Activated CD4-positive, alpha-beta T cell treated with anti-CD3 and anti-CD28 coated beads for 4 hours (primary cell): ENCODE data around the gene TEKTIP1.
A peak's percentile ranks its signal among the peaks of the same experiment; 100 is the strongest.
"Not testable (repeated sequence)": the region's sequence is repeated elsewhere in the genome, so short reads cannot be mapped to it uniquely, and the experiment has no call there.

Source experiments
- DNase-seq, 2 donors: peaks; one replicate each; pipeline ENCODE4 v3.0.0-alpha.2; 2020

The TEKTIP1 gene

DNA sequence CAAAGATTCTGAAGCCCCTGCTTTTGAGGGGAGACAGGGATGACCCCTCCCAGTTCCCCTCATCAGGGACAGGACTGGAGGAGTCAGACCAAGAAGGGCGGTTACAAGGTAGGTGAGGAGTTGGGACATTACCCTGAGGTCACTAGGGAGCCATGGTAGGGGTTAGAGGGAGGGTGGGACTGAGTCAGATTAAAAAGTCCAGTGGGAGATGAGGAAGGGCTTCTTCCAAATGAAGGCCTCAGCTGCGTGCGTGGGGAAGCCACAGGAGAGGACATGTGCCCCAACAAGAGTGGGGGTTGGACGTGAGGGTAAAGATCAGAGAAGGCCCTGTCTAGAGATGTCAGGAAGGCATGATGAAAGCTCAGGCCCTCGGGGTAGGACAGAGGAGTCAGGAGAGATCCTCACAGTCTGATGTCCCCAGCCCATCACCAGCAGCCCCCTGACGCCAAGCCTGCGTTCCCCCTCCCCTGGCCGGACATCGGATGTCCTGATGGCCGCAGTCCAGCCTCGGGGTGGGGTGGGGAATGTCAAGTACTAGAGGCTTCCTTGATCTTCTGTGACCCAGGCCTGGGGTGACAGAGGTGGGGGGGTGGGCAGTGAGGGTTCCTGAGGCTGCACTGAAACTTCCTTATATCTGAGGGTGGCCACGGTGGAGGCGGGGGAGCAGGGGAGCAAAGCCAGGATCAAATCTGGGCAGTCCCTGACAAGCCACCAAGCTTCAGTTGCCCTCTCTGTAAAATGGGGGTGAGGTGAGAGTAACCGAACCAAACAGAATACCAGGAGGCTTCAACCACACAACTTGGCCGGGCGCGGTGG lies 24.9 kb downstream of the TEKTIP1 start:
- DNase-seq, result no peak

DNA sequence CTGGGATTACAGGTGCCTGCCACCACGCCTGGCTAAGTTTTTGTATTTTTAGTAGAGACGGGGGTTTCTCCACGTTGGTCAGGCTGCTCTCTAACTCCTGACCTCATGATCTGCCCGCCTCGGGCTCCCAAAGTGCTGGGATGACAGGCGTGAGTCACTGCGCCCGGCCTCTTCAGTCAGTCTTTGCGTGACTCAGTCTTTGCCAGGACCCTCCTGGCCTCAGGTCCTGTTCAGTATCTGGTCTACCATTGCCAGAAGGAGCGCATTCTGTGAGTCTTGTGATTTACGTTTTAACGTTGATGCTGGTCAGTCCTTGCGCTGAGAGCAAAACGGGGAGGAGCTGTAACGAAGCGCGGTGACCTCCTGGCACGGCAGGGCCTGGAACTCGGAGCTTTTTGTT lies 26.2 kb downstream of the TEKTIP1 start:
- DNase-seq, result no peak

DNA sequence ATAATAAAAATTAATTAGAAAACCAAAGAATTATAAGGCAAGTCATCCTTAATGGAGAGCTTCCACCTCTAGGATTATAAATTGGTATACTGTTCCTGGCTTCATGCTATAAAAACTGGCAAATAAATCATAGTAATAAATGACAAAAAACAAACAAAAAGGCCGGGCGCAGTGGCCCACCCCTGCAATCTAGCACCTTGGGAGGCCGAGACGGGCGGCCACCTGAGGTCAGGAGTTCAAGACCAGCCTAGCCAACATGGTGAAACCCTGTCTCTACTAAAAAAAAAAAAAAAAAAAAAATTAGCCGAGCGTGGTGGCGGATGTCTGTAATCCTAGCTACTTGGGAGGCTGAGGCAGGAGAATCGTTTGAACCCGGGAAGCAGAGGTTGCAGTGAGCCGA lies 31.1 kb downstream of the TEKTIP1 start:
- not testable (repeated sequence) for DNase-seq

GRCh38 chr19:3570606-3571011 lies 31.6 kb downstream of the TEKTIP1 start:
- DNase-seq, result no peak

DNA sequence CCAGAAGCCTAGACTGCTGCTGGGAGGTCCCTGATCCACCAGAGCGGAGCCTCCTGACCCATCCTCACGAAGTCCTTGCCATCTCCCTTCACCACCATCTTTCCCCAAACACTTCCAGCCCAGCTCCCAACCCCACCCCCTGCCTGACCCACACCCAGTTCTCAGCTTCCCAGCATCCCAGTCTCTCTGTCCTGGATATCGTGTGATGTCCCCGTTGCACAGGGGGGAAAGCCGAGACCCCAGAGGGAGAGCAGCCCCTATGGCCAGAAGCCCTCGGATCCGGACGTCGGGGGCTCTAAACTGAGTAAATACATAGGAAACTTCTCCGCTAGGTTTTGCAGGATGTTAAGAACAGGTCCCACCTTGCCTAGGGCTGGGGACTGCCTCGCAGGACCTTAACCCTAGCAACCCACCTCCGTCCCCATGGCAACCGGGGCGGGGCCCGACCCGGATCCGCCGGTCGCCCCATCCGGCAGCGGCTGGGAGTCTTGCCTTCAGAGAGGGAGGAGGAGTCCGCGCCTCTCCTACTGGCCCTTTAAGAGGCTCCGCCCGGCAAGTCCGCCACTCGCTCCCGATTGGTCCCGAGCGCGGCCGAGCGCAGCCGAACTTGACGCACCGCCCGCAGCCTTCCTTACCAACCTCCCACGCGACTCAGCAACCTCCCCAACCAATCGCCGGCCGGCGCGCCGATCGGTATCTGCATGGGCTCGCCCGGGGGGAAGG lies 33.3 kb downstream of the TEKTIP1 start:
- peak; percentile 99 to 100 for DNase-seq

- DNase-seq, result no peak
Measured at GRCh38 chr19:3572855-3573161, 33.8 kb downstream of the TEKTIP1 start, which contains the start of gene HMG20B. HMG20B (plus strand) TSS chr19:3572944; CDS start chr19:3573310, 366 bp downstream.

DNA sequence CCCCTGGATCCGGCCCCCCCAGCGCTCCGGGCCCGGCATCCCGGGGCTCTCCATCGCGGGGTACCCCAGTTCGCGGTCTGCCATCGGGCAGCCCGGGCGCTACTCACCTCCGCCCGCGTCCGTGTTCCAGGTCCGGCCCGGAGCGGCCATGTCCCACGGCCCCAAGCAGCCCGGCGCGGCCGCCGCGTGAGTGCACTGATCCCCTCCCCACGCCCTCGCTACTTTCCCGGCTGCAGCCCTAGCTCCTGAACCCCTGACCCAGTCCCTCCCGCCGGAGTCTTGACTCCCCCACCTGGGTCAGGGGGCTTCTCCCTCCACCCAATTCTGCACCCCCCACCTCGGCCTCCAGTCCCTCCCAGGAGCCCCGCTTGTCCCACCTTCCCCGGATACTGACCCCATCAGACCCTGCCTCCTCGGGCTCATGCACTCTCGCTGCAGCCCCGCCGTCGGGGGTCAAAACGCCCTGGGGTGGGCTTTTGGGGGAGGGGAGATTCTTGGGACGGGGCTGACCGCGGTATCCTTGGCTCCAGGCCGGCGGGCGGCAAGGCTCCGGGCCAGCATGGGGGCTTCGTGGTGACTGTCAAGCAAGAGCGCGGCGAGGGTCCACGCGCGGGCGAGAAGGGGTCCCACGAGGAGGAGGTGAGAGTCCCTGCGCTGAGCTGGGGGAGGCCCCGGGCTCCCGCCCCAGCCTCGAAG lies 34.3 kb downstream of the TEKTIP1 start:
- DNase-seq, result no peak

DNA sequence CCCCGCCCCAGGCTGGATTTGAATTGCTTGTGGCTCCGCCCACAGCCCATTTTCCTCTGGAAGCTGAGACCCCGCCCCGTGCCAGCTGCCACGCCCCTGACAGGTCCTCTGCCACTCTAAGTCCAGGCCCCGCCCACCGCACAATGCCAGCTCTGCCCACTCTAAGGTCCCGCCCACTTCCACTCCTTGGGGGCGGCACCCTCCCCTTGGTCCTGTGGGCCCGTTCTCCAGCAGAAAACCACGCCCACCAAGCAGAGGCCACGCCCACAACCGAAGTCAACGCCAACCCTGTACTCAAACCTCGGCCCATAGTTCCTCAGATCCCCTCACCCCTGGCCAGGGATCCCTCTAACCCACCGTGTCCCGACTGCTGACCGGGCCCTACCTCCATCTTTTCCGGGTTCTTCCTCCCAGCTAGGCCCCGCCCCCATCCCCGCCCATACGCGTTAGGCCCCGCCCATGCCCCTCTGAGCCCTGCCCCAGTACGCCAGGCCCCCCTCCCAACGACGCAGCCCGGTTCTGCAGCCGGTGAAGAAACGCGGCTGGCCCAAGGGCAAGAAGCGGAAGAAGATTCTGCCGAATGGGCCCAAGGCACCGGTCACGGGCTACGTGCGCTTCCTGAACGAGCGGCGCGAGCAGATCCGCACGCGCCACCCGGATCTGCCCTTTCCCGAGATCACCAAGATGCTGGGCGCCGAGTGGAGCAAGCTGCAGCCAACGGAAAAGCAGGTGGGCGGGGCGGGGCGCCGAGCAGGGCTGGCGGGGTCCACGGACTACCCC lies 35.1 kb downstream of the TEKTIP1 start:
- peak; percentile 73 to 83 for DNase-seq

DNA sequence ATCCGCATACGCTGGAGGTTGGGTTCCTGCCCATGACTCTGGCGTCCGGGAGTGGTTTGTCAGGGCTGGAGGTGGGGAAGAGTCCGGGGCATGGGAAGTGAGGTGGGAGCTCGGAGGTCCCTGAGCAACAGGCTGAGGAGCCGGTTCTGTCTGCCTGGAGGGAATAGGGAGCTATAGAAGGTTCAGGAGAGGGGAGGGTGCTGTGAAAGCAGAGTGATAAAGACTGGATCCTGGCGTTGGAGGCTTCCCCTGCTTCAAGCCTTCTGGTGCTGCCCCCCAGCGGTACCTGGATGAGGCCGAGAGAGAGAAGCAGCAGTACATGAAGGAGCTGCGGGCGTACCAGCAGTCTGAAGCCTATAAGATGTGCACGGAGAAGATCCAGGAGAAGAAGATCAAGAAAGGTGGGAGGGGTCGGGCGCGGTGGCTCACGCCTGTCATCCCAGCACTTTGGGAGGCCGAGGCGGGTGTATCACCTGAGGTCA lies 36.3 kb downstream of the TEKTIP1 start:
- DNase-seq, result no peak

- no peak for DNase-seq
Measured at GRCh38 chr19:3575949-3576673, 37.1 kb downstream of the TEKTIP1 start.

DNA sequence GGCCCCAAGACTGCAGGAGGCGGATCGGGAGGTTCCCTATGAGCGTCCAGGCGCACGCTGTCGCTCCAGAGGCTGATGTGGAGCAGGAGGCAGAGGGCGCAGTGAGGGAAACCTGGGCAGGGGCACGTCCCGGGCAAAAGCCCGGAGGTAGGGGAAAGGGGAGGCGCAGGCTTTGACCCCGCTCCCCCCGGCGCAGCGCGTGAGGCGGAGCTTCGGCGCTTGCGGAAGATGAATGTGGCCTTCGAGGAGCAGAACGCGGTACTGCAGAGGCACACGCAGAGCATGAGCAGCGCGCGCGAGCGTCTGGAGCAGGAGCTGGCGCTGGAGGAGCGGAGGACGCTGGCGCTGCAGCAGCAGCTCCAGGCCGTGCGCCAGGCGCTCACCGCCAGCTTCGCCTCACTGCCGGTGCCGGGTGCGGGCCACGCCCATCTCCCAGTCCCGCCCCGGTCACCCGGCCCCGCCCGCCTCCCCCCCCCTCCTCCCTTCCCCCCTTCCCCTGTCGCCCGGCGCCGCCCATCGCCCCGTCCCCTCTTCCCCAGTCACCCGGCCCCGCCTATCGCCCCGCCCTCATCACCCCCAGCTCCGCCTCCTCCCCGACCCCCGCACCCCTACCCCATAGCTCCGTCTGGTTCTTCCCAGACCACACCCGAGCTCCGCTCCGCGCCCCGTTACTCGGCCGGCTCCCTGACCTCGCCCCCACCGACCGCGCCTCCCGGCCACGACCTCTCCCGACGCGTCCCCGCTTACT lies 37.9 kb downstream of the TEKTIP1 start:
- no peak for DNase-seq

GRCh38 chr19:3577723-3578344 lies 38.9 kb downstream of the TEKTIP1 start:
- DNase-seq, result no peak

- no peak for DNase-seq
Measured at GRCh38 chr19:3578390-3578789, 39.4 kb downstream of the TEKTIP1 start.

DNA sequence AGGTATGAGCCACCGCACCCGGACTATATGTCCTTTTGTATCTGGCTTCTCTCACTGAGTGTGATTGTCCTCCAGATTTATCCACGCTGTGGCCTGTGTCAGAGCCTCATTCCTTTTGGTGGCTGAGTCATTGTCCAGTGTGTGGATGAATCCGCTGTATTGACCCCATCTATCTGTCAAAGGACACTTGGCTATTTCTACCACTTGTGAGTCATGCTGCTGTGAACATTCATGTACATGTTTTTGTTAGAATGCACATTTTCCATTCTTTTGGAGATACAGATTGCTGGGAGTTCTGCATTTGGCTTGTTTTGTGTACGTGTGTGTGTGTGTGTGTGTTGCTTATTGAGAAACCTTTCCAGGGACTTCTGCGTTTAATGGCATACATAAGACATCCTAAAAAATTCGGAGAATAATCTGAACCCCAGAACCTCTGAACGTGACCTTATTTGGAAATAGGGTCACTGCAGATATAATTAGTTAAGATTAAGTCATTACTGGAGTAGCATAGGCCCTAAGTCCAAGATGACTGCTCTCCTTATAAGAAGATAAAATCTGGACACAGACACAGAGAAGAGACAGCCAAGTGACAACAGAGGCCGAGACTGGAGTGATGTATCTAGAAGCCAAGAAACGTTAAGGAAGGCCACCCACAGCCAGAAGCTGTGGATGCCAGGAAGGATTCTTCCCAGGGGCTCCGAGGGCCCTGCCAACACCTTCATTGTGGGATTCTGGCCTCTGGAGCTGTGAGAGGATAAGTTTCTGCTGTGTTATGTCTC lies 41.4 kb downstream of the TEKTIP1 start:
- DNase-seq, result no peak

- not testable (repeated sequence) for DNase-seq
Measured at GRCh38 chr19:3581792-3582191, 42.8 kb downstream of the TEKTIP1 start.

GRCh38 chr19:3584036-3584802 lies 45.2 kb downstream of the TEKTIP1 start:
- not testable (repeated sequence) for DNase-seq

- no peak for DNase-seq
Measured at GRCh38 chr19:3585301-3586126, 46.5 kb downstream of the TEKTIP1 start, which contains the start of gene GIPC3. GIPC3 (plus strand) TSS chr19:3585478; CDS start chr19:3585598, 120 bp downstream.

DNA sequence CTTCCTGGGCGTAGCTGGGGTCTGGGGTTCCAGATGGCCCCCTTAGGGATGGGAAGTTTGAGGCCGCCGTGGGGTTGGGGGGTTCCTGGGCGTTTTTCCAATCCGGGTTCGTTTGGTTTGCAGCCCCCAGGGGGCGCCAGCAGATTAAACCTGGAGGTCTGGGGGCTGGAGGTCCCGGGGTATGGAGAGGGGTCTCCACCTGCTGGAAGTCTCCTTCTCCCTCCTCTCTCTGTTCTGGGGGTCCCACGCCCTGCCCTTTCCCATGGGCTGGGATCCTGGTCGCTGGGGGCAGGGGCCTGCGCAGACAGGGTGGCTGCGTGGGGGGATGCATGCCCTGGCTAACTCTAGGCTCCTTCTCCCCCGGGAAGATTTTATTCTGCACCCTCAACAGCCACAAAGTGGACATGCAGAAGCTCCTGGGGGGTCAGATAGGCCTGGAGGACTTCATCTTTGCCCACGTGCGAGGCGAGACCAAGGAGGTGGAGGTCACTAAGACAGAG lies 47.2 kb downstream of the TEKTIP1 start:
- peak; percentile 45 to 50 for DNase-seq
